GM12873 (cell line): Measurements from ENCODE around the gene NGEF.

ENCODE experiments used
- TF ChIP-seq, protein P1 (sequence below): IDR thresholded peaks from 2 replicates; pipeline ENCODE4 v1.5.1; 2012; ENCODE audit warnings: low read depth, mild to moderate bottlenecking, moderate library complexity, low read length, control low read depth; ENCODE audit not compliant: insufficient read depth; ENCODE audit errors: missing control alignments

The NGEF gene

DNA sequence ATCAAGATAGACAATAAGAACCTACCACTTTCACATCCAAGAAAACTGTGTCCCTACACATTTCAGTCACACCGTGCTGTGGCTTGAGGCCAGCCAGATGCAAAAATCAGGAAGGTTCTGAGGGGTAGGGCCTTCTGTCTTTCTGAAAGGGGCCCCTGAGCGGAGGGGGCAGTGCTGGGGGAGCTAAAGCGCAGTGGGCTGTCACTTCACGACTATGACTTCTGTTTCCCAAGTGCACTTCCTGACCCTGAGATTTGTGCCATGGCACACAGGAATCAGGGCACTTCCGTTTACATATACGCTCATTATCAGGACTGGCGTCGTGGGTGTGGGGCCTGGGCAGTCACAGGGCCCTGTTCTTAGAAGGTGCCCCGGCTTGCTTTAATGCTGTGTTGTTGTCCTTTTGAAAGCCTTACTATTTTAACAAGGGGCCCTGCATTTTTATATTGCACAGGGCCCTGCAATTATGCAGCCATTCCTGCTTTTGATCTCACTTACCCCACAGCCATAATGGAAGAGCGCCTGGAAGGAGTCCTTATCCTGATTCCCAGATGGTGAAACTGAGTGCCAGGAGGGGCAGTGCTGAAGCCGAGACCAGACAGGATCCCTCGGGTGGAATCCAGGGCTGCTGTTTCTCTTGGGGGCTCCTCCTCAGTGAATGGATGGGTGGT, 620 bp downstream of the NGEF start:
- TF ChIP-seq, protein P1, sequence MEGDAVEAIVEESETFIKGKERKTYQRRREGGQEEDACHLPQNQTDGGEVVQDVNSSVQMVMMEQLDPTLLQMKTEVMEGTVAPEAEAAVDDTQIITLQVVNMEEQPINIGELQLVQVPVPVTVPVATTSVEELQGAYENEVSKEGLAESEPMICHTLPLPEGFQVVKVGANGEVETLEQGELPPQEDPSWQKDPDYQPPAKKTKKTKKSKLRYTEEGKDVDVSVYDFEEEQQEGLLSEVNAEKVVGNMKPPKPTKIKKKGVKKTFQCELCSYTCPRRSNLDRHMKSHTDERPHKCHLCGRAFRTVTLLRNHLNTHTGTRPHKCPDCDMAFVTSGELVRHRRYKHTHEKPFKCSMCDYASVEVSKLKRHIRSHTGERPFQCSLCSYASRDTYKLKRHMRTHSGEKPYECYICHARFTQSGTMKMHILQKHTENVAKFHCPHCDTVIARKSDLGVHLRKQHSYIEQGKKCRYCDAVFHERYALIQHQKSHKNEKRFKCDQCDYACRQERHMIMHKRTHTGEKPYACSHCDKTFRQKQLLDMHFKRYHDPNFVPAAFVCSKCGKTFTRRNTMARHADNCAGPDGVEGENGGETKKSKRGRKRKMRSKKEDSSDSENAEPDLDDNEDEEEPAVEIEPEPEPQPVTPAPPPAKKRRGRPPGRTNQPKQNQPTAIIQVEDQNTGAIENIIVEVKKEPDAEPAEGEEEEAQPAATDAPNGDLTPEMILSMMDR, result no peak

DNA sequence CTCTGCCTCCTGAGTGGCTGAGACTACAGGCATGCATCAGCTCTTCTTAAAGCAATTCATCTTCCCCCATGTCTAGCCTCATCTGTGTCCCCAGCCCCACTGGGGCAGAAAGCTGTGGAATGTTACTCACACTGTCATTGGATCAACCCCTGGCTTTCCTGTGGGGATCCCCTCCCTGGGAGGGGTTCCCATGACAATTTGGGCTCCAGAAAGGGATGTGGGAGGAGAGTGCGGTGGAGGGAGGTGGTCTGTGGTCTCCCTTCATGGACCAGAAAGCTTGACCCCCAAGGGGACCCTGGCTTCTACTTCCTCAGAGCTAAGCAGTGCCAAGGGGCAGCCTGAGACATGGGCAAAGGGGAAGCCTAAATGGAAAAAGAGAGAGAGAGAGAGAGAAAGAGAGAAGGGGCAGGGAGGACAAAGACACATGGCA, 1.3 kb downstream of the NGEF start:
- TF ChIP-seq, protein P1, result no peak

DNA sequence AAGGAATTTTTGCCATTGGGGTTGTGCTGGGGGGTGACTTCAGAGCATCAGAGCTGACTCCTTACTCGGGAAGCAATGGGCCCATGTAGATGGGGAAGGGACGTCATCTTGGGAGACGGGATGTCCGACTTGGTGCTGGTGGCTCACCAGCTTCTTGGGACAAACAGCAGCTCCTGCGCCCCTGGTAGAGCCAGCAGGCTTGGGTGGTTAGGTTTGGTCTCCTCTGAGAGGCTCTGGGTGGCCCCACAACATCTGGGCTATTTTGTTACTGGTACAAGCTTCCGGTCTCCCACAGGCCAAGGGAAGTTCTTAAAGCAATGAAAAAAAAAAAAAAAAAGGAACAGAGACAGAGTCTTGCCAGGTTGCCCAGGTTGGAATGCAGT, 1.8 kb downstream of the NGEF start:
- TF ChIP-seq, protein P1, result no peak

DNA sequence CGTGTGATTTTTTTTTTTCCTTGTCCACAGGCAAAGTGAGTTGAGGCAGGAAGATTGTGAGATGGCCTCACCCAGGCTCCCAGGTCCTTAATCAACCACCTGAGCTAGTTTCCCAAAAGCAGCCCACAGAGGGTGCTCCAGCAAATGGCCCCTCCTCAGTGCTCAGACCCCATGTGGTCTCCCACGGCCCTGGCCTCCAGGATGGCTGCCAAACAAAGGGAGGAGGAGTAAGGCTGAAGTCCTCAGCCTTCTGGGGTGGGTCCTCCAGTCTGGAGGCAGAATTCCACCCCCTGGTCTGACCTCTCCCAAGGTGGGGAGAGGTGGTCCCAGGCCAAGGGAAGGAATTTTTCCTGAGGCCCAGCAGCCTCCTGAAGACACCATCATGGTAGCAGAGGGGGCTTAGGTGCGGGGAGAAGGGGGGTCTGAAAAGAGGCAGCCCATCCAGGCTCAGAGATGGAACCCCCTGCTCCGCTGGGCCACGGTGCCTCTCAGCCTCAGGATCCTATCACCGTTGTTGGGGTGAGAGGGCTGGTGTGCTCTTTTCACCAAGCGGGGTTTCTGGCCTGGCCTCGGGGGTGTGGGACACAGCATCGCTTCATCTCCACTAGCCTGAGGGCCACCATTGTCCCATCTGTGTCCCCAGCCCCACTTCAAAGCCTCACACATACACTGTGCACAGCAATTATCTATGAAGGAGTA, 2.3 kb downstream of the NGEF start:
- TF ChIP-seq, protein P1, result no peak

DNA sequence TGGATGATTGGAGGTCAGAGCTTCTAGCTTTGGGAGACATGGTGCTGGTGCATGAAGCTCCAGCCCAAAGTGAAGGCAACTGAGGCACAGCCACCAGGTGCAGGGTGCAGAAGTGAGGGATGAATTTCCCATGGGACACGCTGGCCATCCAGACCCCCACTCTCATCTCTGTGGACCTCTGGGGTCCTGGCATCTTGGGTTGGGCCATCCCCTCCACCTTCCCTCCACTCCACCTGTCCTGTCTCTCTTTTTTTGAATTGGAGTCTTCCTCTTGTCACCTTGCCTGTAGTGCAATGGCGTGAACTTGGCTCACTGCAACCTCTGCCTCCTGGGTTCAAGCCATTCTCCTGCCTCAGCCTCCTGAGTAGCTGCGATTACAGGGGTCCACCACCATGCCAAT, 3.4 kb downstream of the NGEF start:
- TF ChIP-seq, protein P1, result no peak

DNA sequence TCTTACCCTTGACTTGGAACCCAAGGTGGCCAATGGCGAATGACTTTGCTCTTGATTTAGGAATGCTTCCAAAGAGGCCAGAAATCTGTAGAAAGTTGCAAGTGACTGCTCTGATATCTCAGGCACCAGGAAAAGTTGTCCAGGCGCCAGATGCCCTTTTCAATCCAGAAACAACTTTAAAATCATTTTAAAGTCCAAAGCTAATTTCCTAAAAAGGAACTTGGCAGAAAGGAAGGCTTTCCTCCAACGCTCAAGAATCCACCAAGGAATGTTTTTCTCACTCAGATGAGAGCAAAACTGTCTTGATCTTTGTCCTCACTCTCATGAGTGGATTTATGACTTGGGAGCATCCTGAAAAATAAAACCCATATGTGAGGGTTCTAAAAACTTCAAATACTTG, 5.3 kb downstream of the NGEF start:
- TF ChIP-seq, protein P1, result no peak

DNA sequence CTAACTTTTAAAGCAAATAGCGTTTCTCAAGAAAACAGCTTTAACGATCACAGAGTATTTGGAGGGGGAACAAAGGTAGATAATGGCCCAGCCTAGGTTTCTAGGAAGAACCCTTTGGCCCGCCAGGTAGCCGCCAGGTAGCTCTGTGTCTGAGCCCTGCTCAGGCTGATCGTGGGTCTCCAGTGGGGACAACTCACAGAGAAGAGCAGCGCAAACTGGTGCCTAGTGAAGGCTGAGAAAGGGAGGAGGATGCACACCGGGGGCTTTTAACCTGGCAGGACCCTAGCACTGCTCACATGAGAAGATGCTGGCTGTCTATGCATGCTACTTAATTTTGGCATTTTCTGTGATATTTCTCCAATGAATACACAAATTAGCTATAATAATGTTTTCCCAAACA, 5.8 kb downstream of the NGEF start:
- TF ChIP-seq, protein P1, result no peak
